Osteocyte (in vitro differentiated cells): ENCODE measurements around the gene DPCD. TPM values are rescaled to one million over a fixed set of nuclear protein-coding genes. Genes with fewer than 3 reads are reported as not detected.

ENCODE experiments used
- DNase-seq: peaks from one replicate; pipeline ENCODE4 v3.0.0; 2021; ENCODE audit warnings: mixed read lengths; ENCODE audit not compliant: unreplicated experiment; ENCODE audit errors: extremely low spot score
- H3K27ac Mint-ChIP-seq: one replicate; pipeline ENCODE4 v1.8.0; 2021; ENCODE audit warnings: mild to moderate bottlenecking, mixed read lengths; ENCODE audit not compliant: unreplicated experiment
- H3K27me3 Mint-ChIP-seq: one replicate; pipeline ENCODE4 v1.8.0; 2021; ENCODE audit warnings: mixed read lengths; ENCODE audit not compliant: unreplicated experiment
- H3K36me3 Mint-ChIP-seq: one replicate; pipeline ENCODE4 v1.8.0; 2021; ENCODE audit warnings: mixed read lengths; ENCODE audit not compliant: unreplicated experiment
- H3K4me1 Mint-ChIP-seq: one replicate; pipeline ENCODE4 v1.8.0; 2021; ENCODE audit warnings: mixed read lengths; ENCODE audit not compliant: unreplicated experiment
- H3K4me3 Mint-ChIP-seq: one replicate; pipeline ENCODE4 v1.8.0; 2021; ENCODE audit warnings: mild to moderate bottlenecking, moderate library complexity, mixed read lengths; ENCODE audit not compliant: unreplicated experiment
- H3K9me3 Mint-ChIP-seq: one replicate; pipeline ENCODE4 v1.8.0; 2021; ENCODE audit warnings: mixed read lengths; ENCODE audit not compliant: unreplicated experiment
- CTCF ChIP-seq: fragments of 200-600 bp; sonication (generic); IDR thresholded peaks from 2 replicates; pipeline ENCODE4 v1.5.0; 2021; ENCODE audit warnings: antibody characterized with exemption, mild to moderate bottlenecking, moderate library complexity
- total RNA-seq: library from RNA; stranded (reverse); gene quantifications from 2 replicates; pipeline ENCODE4 v1.2.1, GENCODE V29; 2021

The DPCD gene
- total RNA-seq, 1 donor from 2014 or later = 15.3 TPM

GRCh38 chr10:101643546-101643945 is 55.4 kb downstream of the DPCD start:
- H3K36me3 Mint-ChIP-seq = peaks cover 19% of the 10 kb centered on the region
- TF ChIP-seq CTCF = no peak
- no peaks in the 10 kb centered on the region for H3K9me3 Mint-ChIP-seq
- no peak for DNase-seq
- H3K27me3 Mint-ChIP-seq = no peaks in the 10 kb centered on the region
- no peak overlapping the region for H3K27ac Mint-ChIP-seq
- H3K4me3 Mint-ChIP-seq = no peak overlapping the region
- H3K4me1 Mint-ChIP-seq = no peaks in the 10 kb centered on the region

- Mint-ChIP-seq H3K4me1 (no peaks in the 10 kb centered on the region), H3K9me3 (no peaks in the 10 kb centered on the region), H3K27ac (no peak overlapping the region), H3K27me3 (no peaks in the 10 kb centered on the region), H3K36me3 (peaks cover 19% of the 10 kb centered on the region), H3K4me3 (no peak overlapping the region)
- DNase-seq = no peak
- TF ChIP-seq CTCF = no peak
These were observed 55.9 kb downstream of the DPCD start for GRCh38 chr10:101644002-101644401.

- no peaks in the 10 kb centered on the region for H3K9me3 Mint-ChIP-seq
- H3K27me3 Mint-ChIP-seq = no peaks in the 10 kb centered on the region
- H3K4me3 Mint-ChIP-seq = no peak overlapping the region
- DNase-seq = no peak
- no peak overlapping the region for H3K27ac Mint-ChIP-seq
- H3K4me1 Mint-ChIP-seq = no peaks in the 10 kb centered on the region
- TF ChIP-seq CTCF = no peak
- peaks cover 15% of the 10 kb centered on the region for H3K36me3 Mint-ChIP-seq
These were observed 57.5 kb downstream of the DPCD start for GRCh38 chr10:101645659-101646058.

- Mint-ChIP-seq H3K4me1 (no peaks in the 10 kb centered on the region), H3K27me3 (no peaks in the 10 kb centered on the region), H3K36me3 (peaks cover 14% of the 10 kb centered on the region), H3K27ac (no peak overlapping the region), H3K9me3 (no peaks in the 10 kb centered on the region), H3K4me3 (no peak overlapping the region)
- no peak for TF ChIP-seq CTCF
- DNase-seq = no peak
These were observed 58.2 kb downstream of the DPCD start for GRCh38 chr10:101646364-101646763.

- Mint-ChIP-seq H3K36me3 (peaks cover 11% of the 10 kb centered on the region), H3K27me3 (no peaks in the 10 kb centered on the region), H3K4me3 (no peak overlapping the region), H3K4me1 (no peaks in the 10 kb centered on the region), H3K9me3 (no peaks in the 10 kb centered on the region), H3K27ac (no peak overlapping the region)
- no peak for DNase-seq
- TF ChIP-seq CTCF = no peak
These were observed 59.1 kb downstream of the DPCD start for GRCh38 chr10:101647255-101647654.
